HG02610 (cell line): ENCODE data around the gene ZNF549.
"Not testable (repeated sequence)": the region's sequence is repeated elsewhere in the genome, so short reads cannot be mapped to it uniquely, and the experiment has no call there.

ENCODE experiments used
- ATAC-seq: cut with Tn5 transposase; IDR thresholded peaks from one replicate; pipeline ENCODE4 v1.9.1; 2021; ENCODE audit warnings: mild to moderate bottlenecking, moderate library complexity; ENCODE audit not compliant: unreplicated experiment

The ZNF549 gene

GRCh38 chr19:57527136-57527881 is at the start of gene ZNF549:
Gene ZNF549, plus strand, starts transcription at chr19:57527356. Its CDS starts 218 bp downstream, at chr19:57527574.
- ATAC-seq: peak; percentile 97

- ATAC-seq: peak; percentile 91
These were observed 39.5 kb upstream of the ZNF549 start, which contains the start of gene ZNF419 for GRCh38 chr19:57487477-57488298. Gene ZNF419, plus strand, starts transcription at chr19:57487750. Its CDS starts 201 bp downstream, at chr19:57487951.

GRCh38 chr19:57488299-57488644 is 38.9 kb upstream of the ZNF549 start:
- ATAC-seq: not testable (repeated sequence)

GRCh38 chr19:57499332-57499679 is 27.9 kb upstream of the ZNF549 start:
- not testable (repeated sequence) for ATAC-seq

GRCh38 chr19:57499680-57500395 is 27.3 kb upstream of the ZNF549 start, which contains the start of gene ZNF773:
Gene ZNF773, plus strand, starts transcription at chr19:57499938. Its CDS starts 143 bp downstream, at chr19:57500081.
- peak; percentile 98 for ATAC-seq

- not testable (repeated sequence) for ATAC-seq
These were observed 26.8 kb upstream of the ZNF549 start for GRCh38 chr19:57500400-57500799.

- ATAC-seq: no peak
These were observed 21.0 kb upstream of the ZNF549 start for GRCh38 chr19:57506163-57506562.

GRCh38 chr19:57511484-57511883 is 15.7 kb upstream of the ZNF549 start:
- no peak for ATAC-seq

GRCh38 chr19:57512845-57513244 is 14.3 kb upstream of the ZNF549 start:
- no peak for ATAC-seq

GRCh38 chr19:57515255-57515654 is 11.9 kb upstream of the ZNF549 start:
- no peak for ATAC-seq

GRCh38 chr19:57518021-57518420 is 9.1 kb upstream of the ZNF549 start:
- ATAC-seq: not testable (repeated sequence)

GRCh38 chr19:57537953-57538547 is 10.9 kb downstream of the ZNF549 start:
- ATAC-seq: no peak

GRCh38 chr19:57546513-57546912 is 19.4 kb downstream of the ZNF549 start:
- no peak for ATAC-seq

- no peak for ATAC-seq
These were observed 25.3 kb downstream of the ZNF549 start for GRCh38 chr19:57552432-57552831.

- no peak for ATAC-seq
These were observed 30.5 kb downstream of the ZNF549 start for GRCh38 chr19:57557659-57558058.

GRCh38 chr19:57558525-57558924 is 31.4 kb downstream of the ZNF549 start:
- ATAC-seq: no peak

- no peak for ATAC-seq
These were observed 31.9 kb downstream of the ZNF549 start for GRCh38 chr19:57559008-57559403.

- peak; percentile 95 for ATAC-seq
These were observed 32.4 kb downstream of the ZNF549 start, which contains the start of gene ZNF550 for GRCh38 chr19:57559404-57560025. Gene ZNF550, minus strand, starts transcription at chr19:57559863. Its CDS starts 181 bp downstream, at chr19:57559682.

- no peak for ATAC-seq
These were observed 32.9 kb downstream of the ZNF549 start for GRCh38 chr19:57560049-57560491.

GRCh38 chr19:57563547-57563946 is 36.4 kb downstream of the ZNF549 start:
- no peak for ATAC-seq
